Tibial artery (tissue), 4 donors: ENCODE measurements around the gene COL18A1.

Experiments
- DNase-seq, 2 donors: peaks; one replicate each; pipeline ENCODE4 v3.0.0-alpha.2; 2019
- H3K27ac ChIP-seq, 2 donors: fragments of 200-600 bp; sonication (generic) in 1 of 2; 1 replicate in 1 of 2; 2 replicates in 1 of 2; pipeline ENCODE4 v1.5.1; 2018 to 2019; ENCODE audit warnings: mild to moderate bottlenecking in 1 of 2
- H3K27me3 ChIP-seq, 2 donors: fragments of 200-600 bp; sonication (generic) in 1 of 2; one replicate each; pipeline versions ENCODE4 v1.5.1 to v1.6.0; 2016 to 2019
- H3K36me3 ChIP-seq, 3 donors: fragments of 200-600 bp; sonication (generic) in 2 of 3; one replicate each; pipeline ENCODE4 v1.5.1; 2016 to 2019; ENCODE audit warnings: mild to moderate bottlenecking in 2 of 3
- H3K4me1 ChIP-seq, 4 donors: fragments of 200-600 bp; sonication (generic) in 2 of 4; 1 replicate in 3 of 4; 2 replicates in 1 of 4; pipeline ENCODE4 v1.5.1; 2016 to 2019
- H3K4me3 ChIP-seq, 2 donors: fragments of 200-600 bp; sonication (generic) in 1 of 2; 1 replicate in 1 of 2; 2 replicates in 1 of 2; pipeline ENCODE4 v1.5.1; 2018 to 2019; ENCODE audit warnings: mild to moderate bottlenecking in 2 of 2
- H3K9me3 ChIP-seq, 3 donors: fragments of 200-600 bp; sonication (generic) in 1 of 3; one replicate each; pipeline ENCODE4 v1.5.1; 2016 to 2019
- CTCF ChIP-seq, 2 experiments: fragments of 200-600 bp in 1 of 2; fragments of 450-650 bp in 1 of 2; IDR thresholded peaks; one replicate each; pipeline ENCODE4 v1.5.1; 2017 to 2019; ENCODE audit warnings: antibody characterized with exemption in 2 of 2, mild to moderate bottlenecking in 1 of 2, moderate library complexity in 1 of 2
- intact Hi-C: fragments of 100-400 bp; cut with DNase I; formaldehyde crosslinking; loops from one replicate; pipeline ENCODE4 v1.15.0; 2023; ENCODE audit warnings: low total_unique reads

The COL18A1 gene

GRCh38 chr21:45450423-45451090 lies 45.6 kb downstream of the COL18A1 start:
- no peak for DNase-seq

GRCh38 chr21:45451091-45451740 lies 46.3 kb downstream of the COL18A1 start:
- peaks cover 0 to 50% (median 33%) of the 10 kb centered on the region in 4 donors for H3K4me1 ChIP-seq
- no peak overlapping the region for H3K4me3 ChIP-seq
- DNase-seq, result no peak
- intact Hi-C loops, result loop anchor here (10.0 kb wide), 1 partner anchor 296 kb away; no protein-coding TSS in a partner anchor
- no peaks in the 10 kb centered on the region for H3K27me3 ChIP-seq
- peaks cover 0 to 3% (median 0%) of the 10 kb centered on the region in 3 donors for H3K9me3 ChIP-seq
- H3K36me3 ChIP-seq, result peaks cover 0 to 9% (median 0%) of the 10 kb centered on the region in 3 donors
- TF ChIP-seq CTCF (IDR thresholded peaks at IDR 0.05), result no peak
- no peak overlapping the region for H3K27ac ChIP-seq

More at GRCh38 chr21:45450423-45451090, 45.6 kb downstream of the COL18A1 start:
- H3K4me3 ChIP-seq, result no peak overlapping the region
- peaks cover 0 to 43% (median 27%) of the 10 kb centered on the region in 4 donors for H3K4me1 ChIP-seq
- H3K27me3 ChIP-seq, result no peaks in the 10 kb centered on the region
- peaks cover 0 to 9% (median 0%) of the 10 kb centered on the region in 3 donors for H3K36me3 ChIP-seq
- intact Hi-C loops, result loop anchor here (10.0 kb wide), 1 partner anchor 296 kb away; no protein-coding TSS in a partner anchor
- no peak for TF ChIP-seq CTCF (IDR thresholded peaks at IDR 0.05)
- no peak overlapping the region for H3K27ac ChIP-seq
- H3K9me3 ChIP-seq, result peaks cover 0 to 3% (median 0%) of the 10 kb centered on the region in 3 donors

- Histone ChIP-seq H3K4me3 (no peak overlapping the region), H3K4me1 (peaks cover 0 to 56% (median 39%) of the 10 kb centered on the region in 4 donors), H3K27ac (no peak overlapping the region), H3K36me3 (peaks cover 0 to 9% (median 0%) of the 10 kb centered on the region in 3 donors), H3K27me3 (no peaks in the 10 kb centered on the region), H3K9me3 (peaks cover 0 to 1% (median 0%) of the 10 kb centered on the region in 3 donors)
- no peak for TF ChIP-seq CTCF (IDR thresholded peaks at IDR 0.05)
- no peak for DNase-seq
- intact Hi-C loops, result loop anchor here (10.0 kb wide), 1 partner anchor 297 kb away; no protein-coding TSS in a partner anchor
Measured at GRCh38 chr21:45451771-45452182, 46.8 kb downstream of the COL18A1 start.

GRCh38 chr21:45452696-45453307 lies 47.8 kb downstream of the COL18A1 start:
- intact Hi-C loops, result loop anchor here (10.0 kb wide), 1 partner anchor 298 kb away; no protein-coding TSS in a partner anchor
- no peak for TF ChIP-seq CTCF (IDR thresholded peaks at IDR 0.05)

GRCh38 chr21:45453308-45453950 lies 48.5 kb downstream of the COL18A1 start:
- Histone ChIP-seq H3K27me3 (no peaks in the 10 kb centered on the region), H3K9me3 (no peaks in the 10 kb centered on the region), H3K4me3 (no peak overlapping the region), H3K4me1 (peaks cover 0 to 72% (median 55%) of the 10 kb centered on the region in 4 donors), H3K27ac (peak overlapping the region in 1 of 2 donors; percentile 75), H3K36me3 (peaks cover 0 to 1% (median 0%) of the 10 kb centered on the region in 3 donors)
- no peak for DNase-seq
- intact Hi-C loops, result loop anchor here (10.0 kb wide), 1 partner anchor 299 kb away; no protein-coding TSS in a partner anchor
- no peak for TF ChIP-seq CTCF (IDR thresholded peaks at IDR 0.05)

More at GRCh38 chr21:45452696-45453307, 47.8 kb downstream of the COL18A1 start:
- no peaks in the 10 kb centered on the region for H3K9me3 ChIP-seq
- H3K27me3 ChIP-seq, result no peaks in the 10 kb centered on the region
- no peak for DNase-seq
- no peak overlapping the region for H3K27ac ChIP-seq
- H3K36me3 ChIP-seq, result peaks cover 0 to 7% (median 0%) of the 10 kb centered on the region in 3 donors
- peaks cover 0 to 66% (median 49%) of the 10 kb centered on the region in 4 donors for H3K4me1 ChIP-seq
- no peak overlapping the region for H3K4me3 ChIP-seq
